Stimulated activated naive B cell treated with anti-CD40 and anti-IgM and Interleukin-4, amounts not matched to agents 10 μg/mL and 1 μg/mL and 100 μg/mL, for 72 hours (primary cell): ENCODE measurements around the gene KCNQ1OT1.
A peak's percentile ranks its signal among the peaks of the same experiment; 100 is the strongest.

ENCODE experiments used
- ATAC-seq, 2 donors: fragments of 150-1000 bp; cut with Tn5 transposase; replicated peaks; 2 replicates each; pipeline ENCODE4 v1.10.0; 2021; ENCODE audit warnings: moderate library complexity in 1 of 2
- DNase-seq: peaks from one replicate; pipeline ENCODE4 v3.0.0; 2021
- H3K27ac Mint-ChIP-seq: one replicate; pipeline ENCODE4 v1.8.0; 2022; ENCODE audit warnings: mild to moderate bottlenecking, mixed read lengths
- H3K27me3 Mint-ChIP-seq, 2 donors: one replicate each; pipeline ENCODE4 v1.8.0; 2022; ENCODE audit warnings: mixed read lengths in 2 of 2
- H3K36me3 Mint-ChIP-seq, 2 donors: one replicate each; pipeline ENCODE4 v1.8.0; 2022; ENCODE audit warnings: mixed read lengths in 2 of 2, mild to moderate bottlenecking in 1 of 2
- H3K4me1 Mint-ChIP-seq, 2 donors: one replicate each; pipeline ENCODE4 v1.8.0; 2022; ENCODE audit warnings: mixed read lengths in 2 of 2, mild to moderate bottlenecking in 1 of 2
- H3K4me3 Mint-ChIP-seq, 2 donors: one replicate each; pipeline ENCODE4 v1.8.0; 2022; ENCODE audit warnings: mild to moderate bottlenecking in 2 of 2, mixed read lengths in 2 of 2, moderate library complexity in 1 of 2
- H3K9me3 Mint-ChIP-seq, 2 donors: one replicate each; pipeline ENCODE4 v1.8.0; 2022; ENCODE audit warnings: mixed read lengths in 2 of 2, mild to moderate bottlenecking in 1 of 2

The KCNQ1OT1 gene

GRCh38 chr11:2694995-2695939, 4.5 kb downstream of the KCNQ1OT1 start:
- DNase-seq (no peak), ATAC-seq (no peak)
- Mint-ChIP-seq H3K4me1 (peaks cover 33 to 51% of the 10 kb centered on the region in 2 donors), H3K4me3 (no peak overlapping the region), H3K27me3 (no peaks in the 10 kb centered on the region), H3K36me3 (peaks cover 4 to 34% of the 10 kb centered on the region in 2 donors), H3K9me3 (no peaks in the 10 kb centered on the region), H3K27ac (peak overlapping the region; percentile 0)

- Mint-ChIP-seq H3K4me3 (no peak overlapping the region), H3K9me3 (no peaks in the 10 kb centered on the region), H3K36me3 (peaks cover 4 to 39% of the 10 kb centered on the region in 2 donors), H3K27ac (peak overlapping the region; percentile 0), H3K4me1 (peaks cover 35 to 56% of the 10 kb centered on the region in 2 donors), H3K27me3 (no peaks in the 10 kb centered on the region)
- no peak for DNase-seq
- peak in 1 of 2 donors; percentile 38 for ATAC-seq
These were observed 5.3 kb downstream of the KCNQ1OT1 start for GRCh38 chr11:2694495-2694894.

- Mint-ChIP-seq H3K27ac (no peak overlapping the region), H3K27me3 (no peaks in the 10 kb centered on the region), H3K4me3 (no peak overlapping the region), H3K36me3 (peaks cover 4 to 33% of the 10 kb centered on the region in 2 donors), H3K9me3 (no peaks in the 10 kb centered on the region), H3K4me1 (peaks cover 35 to 49% of the 10 kb centered on the region in 2 donors)
- DNase-seq, result no peak
- ATAC-seq, result peak in 1 of 2 donors; percentile 22
These were observed 6.2 kb downstream of the KCNQ1OT1 start for GRCh38 chr11:2693271-2694261.

- Mint-ChIP-seq H3K4me3 (no peak overlapping the region), H3K27ac (no peak overlapping the region), H3K36me3 (peaks cover 4 to 29% of the 10 kb centered on the region in 2 donors), H3K9me3 (no peaks in the 10 kb centered on the region), H3K4me1 (peaks cover 32 to 44% of the 10 kb centered on the region in 2 donors), H3K27me3 (no peaks in the 10 kb centered on the region)
- DNase-seq (no peak), ATAC-seq (no peak)
These were observed 7.6 kb downstream of the KCNQ1OT1 start for GRCh38 chr11:2691991-2692875.

GRCh38 chr11:2691355-2691761, 8.4 kb downstream of the KCNQ1OT1 start:
- no peak for DNase-seq
- Mint-ChIP-seq H3K36me3 (peaks cover 1 to 24% of the 10 kb centered on the region in 2 donors), H3K27ac (no peak overlapping the region), H3K4me1 (peaks cover 32 to 44% of the 10 kb centered on the region in 2 donors), H3K4me3 (no peak overlapping the region), H3K9me3 (no peaks in the 10 kb centered on the region), H3K27me3 (no peaks in the 10 kb centered on the region)
- no peak for ATAC-seq

GRCh38 chr11:2690596-2691354, 9.0 kb downstream of the KCNQ1OT1 start:
- H3K4me1 Mint-ChIP-seq, result peaks cover 30 to 42% of the 10 kb centered on the region in 2 donors
- no peak overlapping the region for H3K4me3 Mint-ChIP-seq
- no peaks in the 10 kb centered on the region for H3K27me3 Mint-ChIP-seq
- ATAC-seq (no peak), DNase-seq (no peak)
- H3K9me3 Mint-ChIP-seq, result no peaks in the 10 kb centered on the region
- H3K27ac Mint-ChIP-seq, result no peak overlapping the region
- H3K36me3 Mint-ChIP-seq, result peaks cover under 1 to 21% of the 10 kb centered on the region in 2 donors

- Mint-ChIP-seq H3K36me3 (peaks cover 0 to 17% of the 10 kb centered on the region in 2 donors), H3K4me1 (peaks cover 24 to 34% of the 10 kb centered on the region in 2 donors), H3K9me3 (no peaks in the 10 kb centered on the region), H3K27ac (no peak overlapping the region), H3K27me3 (no peaks in the 10 kb centered on the region), H3K4me3 (no peak overlapping the region)
- DNase-seq (no peak), ATAC-seq (no peak)
These were observed 9.9 kb downstream of the KCNQ1OT1 start for GRCh38 chr11:2689651-2690575.

- no peak for DNase-seq
- Mint-ChIP-seq H3K27ac (no peak overlapping the region), H3K27me3 (no peaks in the 10 kb centered on the region)
These were observed 11.2 kb downstream of the KCNQ1OT1 start for GRCh38 chr11:2688381-2689231.

GRCh38 chr11:2687782-2688191, 12.0 kb downstream of the KCNQ1OT1 start:
- Mint-ChIP-seq H3K9me3 (no peaks in the 10 kb centered on the region), H3K4me3 (no peak overlapping the region), H3K36me3 (peaks cover 0 to 13% of the 10 kb centered on the region in 2 donors), H3K27me3 (no peaks in the 10 kb centered on the region), H3K27ac (no peak overlapping the region), H3K4me1 (peaks cover 14 to 17% of the 10 kb centered on the region in 2 donors)
- DNase-seq, result no peak
- ATAC-seq, result no peak

More at GRCh38 chr11:2688381-2689231, 11.2 kb downstream of the KCNQ1OT1 start:
- no peak for ATAC-seq
- peaks cover 0 to 13% of the 10 kb centered on the region in 2 donors for H3K36me3 Mint-ChIP-seq
- peaks cover 15 to 23% of the 10 kb centered on the region in 2 donors for H3K4me1 Mint-ChIP-seq
- H3K9me3 Mint-ChIP-seq, result no peaks in the 10 kb centered on the region
- no peak overlapping the region for H3K4me3 Mint-ChIP-seq

GRCh38 chr11:2687223-2687530, 12.6 kb downstream of the KCNQ1OT1 start:
- DNase-seq (no peak), ATAC-seq (no peak)
- Mint-ChIP-seq H3K36me3 (peaks cover 0 to 11% of the 10 kb centered on the region in 2 donors), H3K27me3 (no peaks in the 10 kb centered on the region), H3K27ac (no peak overlapping the region), H3K4me3 (no peak overlapping the region), H3K9me3 (no peaks in the 10 kb centered on the region), H3K4me1 (peaks cover 9 to 12% of the 10 kb centered on the region in 2 donors)

GRCh38 chr11:2686360-2687222, 13.2 kb downstream of the KCNQ1OT1 start:
- ATAC-seq (no peak), DNase-seq (no peak)
- Mint-ChIP-seq H3K4me1 (peaks cover 12 to 13% of the 10 kb centered on the region in 2 donors), H3K27ac (no peak overlapping the region), H3K27me3 (no peaks in the 10 kb centered on the region), H3K9me3 (no peaks in the 10 kb centered on the region), H3K36me3 (peaks cover 0 to 6% of the 10 kb centered on the region in 2 donors), H3K4me3 (no peak overlapping the region)
